Stomach (tissue), 4 donors: ENCODE measurements around the gene UFC1.

ENCODE experiments used
- EP300 ChIP-seq: sonication (generic); formaldehyde crosslinking; IDR thresholded peaks from one replicate; pipeline ENCODE4 v1.6.1; 2017; ENCODE audit warnings: antibody characterized with exemption
- POLR2A ChIP-seq, 4 donors: fragments of 450-650 bp; IDR thresholded peaks; one replicate each; pipeline ENCODE4 v1.6.1; 2016; ENCODE audit warnings: antibody characterized with exemption in 4 of 4, control low read depth in 2 of 4, mild to moderate bottlenecking in 1 of 4, moderate library complexity in 1 of 4
- POLR2AphosphoS5 ChIP-seq, 3 donors: sonication (generic); formaldehyde crosslinking; IDR thresholded peaks; one replicate each; pipeline ENCODE4 v1.6.1; 2016; ENCODE audit warnings: antibody characterized with exemption in 3 of 3
- TF ChIP-seq, protein P1 (sequence below), 7 experiments: fragments of 450-650 bp in 4 of 7; fragments of 200-600 bp in 3 of 7; sonication (generic) in 3 of 7; IDR thresholded peaks; one replicate each; pipeline ENCODE4 v1.5.1; 2016 to 2019; ENCODE audit warnings: antibody characterized with exemption in 7 of 7, control low read depth in 2 of 7, mild to moderate bottlenecking in 1 of 7

DNA sequence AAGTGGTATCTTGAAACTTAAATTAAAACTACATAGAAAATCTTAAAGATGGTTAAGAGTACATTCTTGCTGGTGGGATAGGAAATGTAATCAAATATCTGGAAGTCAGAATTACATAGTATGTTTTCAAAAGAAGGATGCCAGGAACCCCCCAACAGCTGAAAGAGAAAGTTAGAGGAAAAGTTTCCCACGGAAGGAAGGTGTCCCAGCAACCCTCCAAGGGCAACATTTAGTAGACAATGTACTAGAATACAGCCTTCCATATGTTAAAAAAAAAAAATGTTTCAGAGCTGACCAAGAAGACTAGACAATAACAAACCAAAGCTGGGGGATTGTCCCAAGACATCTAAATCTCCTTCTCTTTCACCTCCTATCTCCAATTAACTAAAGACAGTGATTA, 23.5 kb upstream of the UFC1 start:
- TF ChIP-seq POLR2A (IDR thresholded peaks at IDR 0.05) (no peak), EP300 (no peak), POLR2AphosphoS5 (IDR thresholded peaks at IDR 0.05) (no peak)
- TF ChIP-seq, protein P1, sequence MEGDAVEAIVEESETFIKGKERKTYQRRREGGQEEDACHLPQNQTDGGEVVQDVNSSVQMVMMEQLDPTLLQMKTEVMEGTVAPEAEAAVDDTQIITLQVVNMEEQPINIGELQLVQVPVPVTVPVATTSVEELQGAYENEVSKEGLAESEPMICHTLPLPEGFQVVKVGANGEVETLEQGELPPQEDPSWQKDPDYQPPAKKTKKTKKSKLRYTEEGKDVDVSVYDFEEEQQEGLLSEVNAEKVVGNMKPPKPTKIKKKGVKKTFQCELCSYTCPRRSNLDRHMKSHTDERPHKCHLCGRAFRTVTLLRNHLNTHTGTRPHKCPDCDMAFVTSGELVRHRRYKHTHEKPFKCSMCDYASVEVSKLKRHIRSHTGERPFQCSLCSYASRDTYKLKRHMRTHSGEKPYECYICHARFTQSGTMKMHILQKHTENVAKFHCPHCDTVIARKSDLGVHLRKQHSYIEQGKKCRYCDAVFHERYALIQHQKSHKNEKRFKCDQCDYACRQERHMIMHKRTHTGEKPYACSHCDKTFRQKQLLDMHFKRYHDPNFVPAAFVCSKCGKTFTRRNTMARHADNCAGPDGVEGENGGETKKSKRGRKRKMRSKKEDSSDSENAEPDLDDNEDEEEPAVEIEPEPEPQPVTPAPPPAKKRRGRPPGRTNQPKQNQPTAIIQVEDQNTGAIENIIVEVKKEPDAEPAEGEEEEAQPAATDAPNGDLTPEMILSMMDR (IDR thresholded peaks at IDR 0.05), result no peak
